Activated CD4-positive, alpha-beta T cell treated with anti-CD3 and anti-CD28 coated beads, Interleukin-2, amount 10 ng/mL, durations not matched to agents 7 days and 5 days (primary cell): ENCODE results near the gene RELN. TPM values are rescaled to one million over a fixed set of nuclear protein-coding genes. Genes with fewer than 3 reads are reported as not detected.
"Not testable (repeated sequence)": the region's sequence is repeated elsewhere in the genome, so short reads cannot be mapped to it uniquely, and the experiment has no call there.

Experiments
- CTCF ChIA-PET: fragments of 350-600 bp; sonication (Branson Sonifier 250); formaldehyde crosslinking; loops from one replicate; lab custom pipeline; 2021; ENCODE audit warnings: antibody characterized with exemption; lab: Charles Lee
- POLR2A ChIA-PET: fragments of 350-600 bp; sonication (Branson Sonifier 250); formaldehyde crosslinking; loops from one replicate; lab custom pipeline; 2021; ENCODE audit warnings: antibody characterized with exemption; lab: Charles Lee
- DNase-seq: peaks from one replicate; pipeline ENCODE4 v3.0.0-alpha.2; 2020
- H3K27ac Mint-ChIP-seq: one replicate; pipeline ENCODE4 v1.8.0; 2021; ENCODE audit warnings: mild to moderate bottlenecking, moderate library complexity, mixed read lengths
- H3K27me3 Mint-ChIP-seq: one replicate; pipeline ENCODE4 v1.8.0; 2021; ENCODE audit warnings: mixed read lengths
- H3K36me3 Mint-ChIP-seq: one replicate; pipeline ENCODE4 v1.8.0; 2021; ENCODE audit warnings: low read depth, mixed read lengths
- H3K4me1 Mint-ChIP-seq: one replicate; pipeline ENCODE4 v1.8.0; 2021; ENCODE audit warnings: mixed read lengths
- H3K4me3 Mint-ChIP-seq: one replicate; pipeline ENCODE4 v1.8.0; 2021; ENCODE audit warnings: mild to moderate bottlenecking, moderate library complexity, mixed read lengths
- H3K9me3 Mint-ChIP-seq: one replicate; pipeline ENCODE4 v1.8.0; 2021; ENCODE audit warnings: mixed read lengths
- total RNA-seq, 2 experiments: library from RNA; stranded (reverse); gene quantifications; one replicate each; pipeline ENCODE4 v1.2.3, GENCODE V29; 2021

Gene RELN
- total RNA-seq: not detected

- DNase-seq: no peak
- POLR2A ChIA-PET: no interaction called here
- H3K4me1 Mint-ChIP-seq: peaks cover 6% of the 10 kb centered on the region
- H3K9me3 Mint-ChIP-seq: no peaks in the 10 kb centered on the region
- H3K27me3 Mint-ChIP-seq: peaks cover 54% of the 10 kb centered on the region
- no peak within 1 kb of the TSS for H3K27ac Mint-ChIP-seq
- no peaks in the 10 kb centered on the region for H3K36me3 Mint-ChIP-seq
- H3K4me3 Mint-ChIP-seq: peak within 1 kb of the TSS; percentile 54
- CTCF ChIA-PET: no interaction called here
Measured at GRCh38 chr7:103989200-103989784, at the start of gene RELN. TSS of gene RELN (minus strand) at chr7:103989658. CDS start at chr7:103989356, 302 bp downstream.

DNA sequence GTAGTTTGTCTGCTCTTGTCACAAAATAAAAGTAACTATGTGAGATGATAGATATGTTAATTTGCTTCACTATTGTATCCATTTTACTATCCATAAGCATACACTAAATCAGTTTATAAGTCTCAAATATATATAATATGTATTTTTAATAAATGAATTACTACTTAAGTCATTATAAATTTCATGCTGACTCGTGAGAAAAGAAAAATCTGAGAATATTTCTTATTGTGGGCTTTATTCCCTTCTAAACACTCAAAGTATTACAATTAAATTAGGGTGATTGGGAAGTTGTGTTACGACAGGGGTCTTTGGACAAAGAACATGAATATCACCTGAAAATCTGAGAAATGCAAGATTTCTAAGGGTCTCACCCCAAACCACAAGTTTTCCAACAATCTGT is 48.7 kb upstream of the RELN start:
- Mint-ChIP-seq H3K27ac (no peak overlapping the region), H3K36me3 (no peaks in the 10 kb centered on the region), H3K4me3 (no peak overlapping the region), H3K9me3 (no peaks in the 10 kb centered on the region), H3K27me3 (peaks cover 4% of the 10 kb centered on the region), H3K4me1 (no peaks in the 10 kb centered on the region)
- no peak for DNase-seq
- CTCF ChIA-PET: no interaction called here
- POLR2A ChIA-PET: no interaction called here

GRCh38 chr7:104036889-104037288 is 47.4 kb upstream of the RELN start:
- H3K9me3 Mint-ChIP-seq, H3K4me3 Mint-ChIP-seq, DNase-seq, H3K36me3 Mint-ChIP-seq, H3K4me1 Mint-ChIP-seq, H3K27ac Mint-ChIP-seq, POLR2A ChIA-PET, CTCF ChIA-PET, H3K27me3 Mint-ChIP-seq: not testable (repeated sequence)

DNA sequence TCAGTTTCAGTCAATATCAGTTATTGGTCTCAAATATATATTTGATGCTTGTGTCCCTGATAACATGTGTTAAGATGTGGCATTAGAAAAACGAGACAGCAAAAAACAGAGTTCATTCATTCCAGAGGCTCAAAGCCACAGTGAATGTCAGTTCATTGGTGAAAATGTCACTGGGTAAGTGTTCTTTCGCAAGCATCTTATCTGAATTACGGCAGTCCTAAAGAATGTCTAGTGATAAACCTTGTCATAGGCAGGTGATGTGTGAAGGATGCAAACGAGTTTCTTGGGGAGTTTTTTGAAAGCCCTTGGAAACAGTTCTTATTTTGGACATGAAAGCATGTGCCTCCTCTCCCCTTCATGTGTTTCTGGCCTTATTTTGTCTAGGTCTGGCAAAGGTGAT is 45.9 kb upstream of the RELN start:
- POLR2A ChIA-PET: no interaction called here
- no peak for DNase-seq
- no peak overlapping the region for H3K27ac Mint-ChIP-seq
- H3K9me3 Mint-ChIP-seq: no peaks in the 10 kb centered on the region
- no peaks in the 10 kb centered on the region for H3K4me1 Mint-ChIP-seq
- H3K27me3 Mint-ChIP-seq: peaks cover 2% of the 10 kb centered on the region
- H3K4me3 Mint-ChIP-seq: no peak overlapping the region
- CTCF ChIA-PET: no interaction called here
- no peaks in the 10 kb centered on the region for H3K36me3 Mint-ChIP-seq

- Mint-ChIP-seq H3K9me3 (no peaks in the 10 kb centered on the region), H3K36me3 (no peaks in the 10 kb centered on the region), H3K27me3 (no peaks in the 10 kb centered on the region), H3K4me1 (no peaks in the 10 kb centered on the region), H3K4me3 (no peak overlapping the region), H3K27ac (no peak overlapping the region)
- no peak for DNase-seq
- ChIA-PET CTCF (no interaction called here), POLR2A (no interaction called here)
Measured at GRCh38 chr7:104034679-104035078, 45.2 kb upstream of the RELN start.

- Mint-ChIP-seq H3K27me3 (no peaks in the 10 kb centered on the region), H3K4me1 (no peaks in the 10 kb centered on the region), H3K4me3 (no peak overlapping the region), H3K36me3 (no peaks in the 10 kb centered on the region), H3K9me3 (no peaks in the 10 kb centered on the region), H3K27ac (no peak overlapping the region)
- no peak for DNase-seq
- POLR2A ChIA-PET: no interaction called here
- CTCF ChIA-PET: interaction anchor here (0.7 kb wide), 1 partner anchor 28 kb away, joined by 3 read pairs; no protein-coding TSS in a partner anchor
Measured at GRCh38 chr7:104033837-104034236, 44.4 kb upstream of the RELN start.

GRCh38 chr7:104032486-104032885 is 43.0 kb upstream of the RELN start:
- Mint-ChIP-seq H3K36me3 (no peaks in the 10 kb centered on the region), H3K27ac (no peak overlapping the region), H3K27me3 (no peaks in the 10 kb centered on the region), H3K4me3 (peak overlapping the region; percentile 31), H3K4me1 (no peaks in the 10 kb centered on the region), H3K9me3 (no peaks in the 10 kb centered on the region)
- DNase-seq: no peak
- ChIA-PET CTCF (no interaction called here), POLR2A (no interaction called here)

DNA sequence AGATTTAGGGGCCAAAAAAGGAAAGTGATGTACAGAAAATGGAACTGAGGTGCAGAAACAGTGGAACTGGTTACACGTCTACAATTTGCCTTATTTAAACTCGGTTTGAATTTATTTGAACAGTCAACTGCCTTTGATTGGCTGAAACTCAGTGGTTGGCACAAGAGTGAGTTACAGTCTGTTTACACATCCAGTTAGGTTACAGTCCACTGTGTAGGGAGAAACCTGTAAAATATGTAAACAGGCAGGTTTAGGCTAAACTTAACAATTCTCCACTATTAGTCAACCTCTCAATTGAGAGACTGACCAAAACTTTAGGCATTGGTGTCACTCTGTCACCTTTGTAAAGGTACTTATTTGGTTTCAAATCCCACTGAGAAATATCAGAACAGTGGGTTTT is 40.3 kb upstream of the RELN start:
- no peaks in the 10 kb centered on the region for H3K27me3 Mint-ChIP-seq
- CTCF ChIA-PET: no interaction called here
- POLR2A ChIA-PET: no interaction called here
- H3K36me3 Mint-ChIP-seq: no peaks in the 10 kb centered on the region
- H3K4me1 Mint-ChIP-seq: no peaks in the 10 kb centered on the region
- no peak for DNase-seq
- no peaks in the 10 kb centered on the region for H3K9me3 Mint-ChIP-seq
- H3K27ac Mint-ChIP-seq: no peak overlapping the region
- H3K4me3 Mint-ChIP-seq: no peak overlapping the region

DNA sequence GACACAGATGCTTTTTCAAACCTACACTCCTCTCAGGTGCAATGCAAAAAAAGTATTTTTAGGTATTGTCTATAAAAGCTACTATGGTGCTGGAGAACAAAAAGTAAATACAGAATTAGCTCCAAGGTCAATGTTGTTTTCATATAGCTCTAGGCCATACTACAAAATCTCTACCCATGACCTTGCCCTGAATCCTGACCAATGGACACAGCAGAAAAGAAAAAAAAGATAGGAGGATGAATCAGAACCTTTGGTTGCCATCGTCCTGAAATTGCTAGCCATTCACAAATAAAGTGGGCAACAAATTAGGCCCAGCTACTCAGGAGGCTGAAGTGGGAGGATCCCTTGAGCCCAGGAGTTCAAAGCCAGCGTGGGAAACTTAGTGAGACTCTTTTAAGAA is 35.2 kb upstream of the RELN start:
- Mint-ChIP-seq H3K4me3 (no peak overlapping the region), H3K36me3 (no peaks in the 10 kb centered on the region), H3K4me1 (no peaks in the 10 kb centered on the region), H3K9me3 (no peaks in the 10 kb centered on the region), H3K27me3 (no peaks in the 10 kb centered on the region), H3K27ac (no peak overlapping the region)
- no peak for DNase-seq
- ChIA-PET CTCF (interaction anchor here (0.5 to 0.8 kb wide), 4 partner anchors 27 to 847 kb away, joined by 3 read pairs; no protein-coding TSS in a partner anchor), POLR2A (no interaction called here)

DNA sequence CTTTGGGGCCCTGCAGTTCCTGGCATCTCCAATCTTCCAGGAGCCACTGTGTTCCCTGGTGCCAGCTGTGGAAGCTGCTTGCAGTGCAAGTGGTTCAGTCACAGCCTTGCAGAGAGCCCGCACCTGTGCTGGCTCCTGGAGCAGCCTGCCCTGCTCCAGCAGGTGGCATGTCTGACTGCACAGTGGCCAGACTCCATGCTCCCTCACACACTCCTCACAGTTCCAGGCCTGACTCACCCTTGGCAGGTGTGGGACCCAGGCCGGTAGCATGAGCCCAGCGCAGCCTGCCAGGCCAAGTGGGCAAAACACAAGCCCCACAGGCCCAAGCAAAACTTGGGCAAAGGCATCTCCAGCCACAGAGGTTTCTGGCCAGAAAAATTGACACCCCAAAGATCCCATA is 33.6 kb upstream of the RELN start:
- H3K36me3 Mint-ChIP-seq: no peaks in the 10 kb centered on the region
- H3K4me1 Mint-ChIP-seq: no peaks in the 10 kb centered on the region
- no peaks in the 10 kb centered on the region for H3K9me3 Mint-ChIP-seq
- no peak overlapping the region for H3K4me3 Mint-ChIP-seq
- DNase-seq: no peak
- ChIA-PET POLR2A (no interaction called here), CTCF (no interaction called here)
- H3K27ac Mint-ChIP-seq: no peak overlapping the region
- H3K27me3 Mint-ChIP-seq: no peaks in the 10 kb centered on the region

DNA sequence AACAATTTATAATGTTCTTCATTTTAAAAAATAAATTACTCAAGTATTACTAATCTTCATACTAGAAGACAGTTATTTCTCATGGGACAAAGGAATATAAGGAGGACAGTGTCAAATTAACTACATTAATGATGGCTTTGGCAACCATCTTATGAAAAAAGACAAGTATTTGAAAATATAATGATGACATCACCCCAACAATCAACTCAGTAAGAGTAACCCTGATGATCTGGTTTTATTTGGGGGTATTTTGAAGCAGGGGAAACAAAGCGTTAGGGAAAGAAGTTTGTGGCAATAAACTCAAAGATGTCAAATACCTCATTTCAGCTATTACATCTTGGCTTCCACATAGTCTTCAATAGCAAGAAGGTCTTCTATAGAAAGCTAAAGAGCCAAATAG is 29.0 kb upstream of the RELN start:
- Mint-ChIP-seq H3K4me3 (no peak overlapping the region), H3K4me1 (no peaks in the 10 kb centered on the region), H3K27me3 (peaks cover 8% of the 10 kb centered on the region), H3K27ac (no peak overlapping the region), H3K9me3 (no peaks in the 10 kb centered on the region), H3K36me3 (no peaks in the 10 kb centered on the region)
- no peak for DNase-seq
- CTCF ChIA-PET: interaction anchor here (0.8 kb wide), 1 partner anchor 93 kb away, joined by 3 read pairs; no protein-coding TSS in a partner anchor
- POLR2A ChIA-PET: no interaction called here

GRCh38 chr7:104017001-104017400 is 27.5 kb upstream of the RELN start:
- H3K4me1 Mint-ChIP-seq: no peaks in the 10 kb centered on the region
- CTCF ChIA-PET: no interaction called here
- H3K27ac Mint-ChIP-seq: no peak overlapping the region

DNA sequence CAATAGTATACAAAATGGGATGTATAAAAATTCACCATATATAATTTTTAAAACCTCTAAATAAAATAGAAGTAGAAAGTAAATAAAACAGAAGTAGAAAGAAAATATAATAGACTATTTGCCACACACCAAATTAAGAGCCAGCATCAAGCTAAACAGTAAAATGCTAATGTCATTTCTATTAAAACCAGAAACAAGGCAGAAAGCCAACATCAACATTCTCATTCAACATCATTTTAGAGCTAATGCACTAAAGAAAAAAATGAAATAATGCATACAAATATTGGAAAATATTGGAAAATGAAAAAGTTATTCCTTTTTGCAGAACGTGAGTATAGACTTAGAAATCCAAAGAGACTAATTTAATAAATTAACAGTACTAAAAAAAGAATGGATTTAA is 23.4 kb upstream of the RELN start:
- Mint-ChIP-seq H3K4me1 (no peaks in the 10 kb centered on the region), H3K27me3 (peaks cover 10% of the 10 kb centered on the region), H3K27ac (no peak overlapping the region), H3K9me3 (no peaks in the 10 kb centered on the region), H3K36me3 (no peaks in the 10 kb centered on the region), H3K4me3 (no peak overlapping the region)
- POLR2A ChIA-PET: no interaction called here
- DNase-seq: no peak
- CTCF ChIA-PET: no interaction called here

More at GRCh38 chr7:104017001-104017400, 27.5 kb upstream of the RELN start:
- Mint-ChIP-seq H3K4me3 (no peak overlapping the region), H3K27me3 (peaks cover 8% of the 10 kb centered on the region), H3K9me3 (no peaks in the 10 kb centered on the region), H3K36me3 (no peaks in the 10 kb centered on the region)
- no peak for DNase-seq
- POLR2A ChIA-PET: interaction anchor here (0.6 kb wide), 1 partner anchor 303 kb away, joined by 3 read pairs; no protein-coding TSS in a partner anchor

- CTCF ChIA-PET: no interaction called here
- DNase-seq: no peak
- Mint-ChIP-seq H3K27ac (no peak overlapping the region), H3K36me3 (no peaks in the 10 kb centered on the region), H3K9me3 (no peaks in the 10 kb centered on the region), H3K4me1 (no peaks in the 10 kb centered on the region), H3K27me3 (peaks cover 5% of the 10 kb centered on the region), H3K4me3 (no peak overlapping the region)
- POLR2A ChIA-PET: no interaction called here
Measured at GRCh38 chr7:104011829-104012228, 22.4 kb upstream of the RELN start.
